AG20443 (cell line): ENCODE data around the gene NDUFB4.
"Not testable (repeated sequence)": the region's sequence is repeated elsewhere in the genome, so short reads cannot be mapped to it uniquely, and the experiment has no call there.

Experiments used
- DNase-seq: peaks from one replicate; pipeline ENCODE4 v3.0.0; 2012; ENCODE audit warnings: low spot score, mixed read lengths

Gene NDUFB4

DNA sequence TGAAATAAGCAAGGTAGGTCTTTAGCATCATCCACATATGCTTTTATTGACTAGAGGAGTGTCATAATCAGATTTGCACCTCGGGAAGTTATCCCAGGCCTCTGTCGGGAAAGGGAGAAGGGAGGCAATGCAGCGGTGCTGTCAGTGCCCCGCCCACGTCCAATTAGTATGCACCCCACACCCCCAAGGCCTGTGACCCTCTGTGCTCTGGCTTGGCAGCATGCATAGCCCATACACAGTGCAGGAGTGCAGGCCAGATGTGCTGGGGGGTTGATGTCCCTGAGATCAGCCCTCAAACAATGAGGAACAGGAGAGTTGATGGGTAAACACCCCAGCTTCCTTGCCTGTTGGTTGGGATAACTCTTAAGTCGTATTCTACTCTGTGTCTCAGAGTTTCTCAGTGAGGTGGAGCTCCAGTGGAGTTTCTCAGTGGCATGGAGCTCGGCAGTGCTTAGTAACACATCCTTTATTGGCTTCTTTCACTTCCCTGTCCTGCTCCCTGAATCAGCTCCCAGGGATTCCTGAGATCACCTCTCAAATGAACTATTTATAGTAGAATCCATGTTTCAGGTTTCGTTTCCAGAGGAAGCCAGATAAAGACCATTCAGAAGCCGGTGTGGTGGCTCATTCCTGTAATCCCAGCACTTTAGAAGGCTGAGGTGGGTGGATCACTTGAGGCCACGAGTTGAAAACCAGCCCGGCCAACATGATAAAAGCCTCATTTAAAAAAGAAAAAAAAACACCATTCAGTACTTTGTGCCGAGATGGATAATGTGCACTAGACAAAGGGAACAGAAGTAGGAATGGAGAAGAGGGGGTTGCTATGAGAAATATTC is 26.7 kb upstream of the NDUFB4 start:
- no peak for DNase-seq

GRCh38 chr3:120572027-120572426 is 24.1 kb upstream of the NDUFB4 start:
- DNase-seq = no peak

- no peak for DNase-seq
These were observed 8.7 kb upstream of the NDUFB4 start for GRCh38 chr3:120587332-120587975.

DNA sequence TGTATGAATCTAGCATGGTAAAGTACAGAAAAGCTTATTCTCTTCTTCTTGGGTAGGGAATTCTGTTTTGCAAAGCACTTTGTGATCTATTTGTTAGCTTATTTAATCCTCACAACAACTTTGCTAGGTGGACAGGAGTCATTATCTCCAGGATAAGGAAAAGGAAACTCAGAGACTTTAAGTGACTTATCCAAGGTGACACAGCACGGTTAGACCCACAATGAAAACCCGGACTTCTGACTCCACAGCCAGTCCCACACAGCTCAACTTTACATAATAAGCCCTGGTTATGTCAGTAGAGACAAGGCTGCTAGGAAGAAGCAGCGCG is 384 bp upstream of the NDUFB4 start:
- no peak for DNase-seq

DNA sequence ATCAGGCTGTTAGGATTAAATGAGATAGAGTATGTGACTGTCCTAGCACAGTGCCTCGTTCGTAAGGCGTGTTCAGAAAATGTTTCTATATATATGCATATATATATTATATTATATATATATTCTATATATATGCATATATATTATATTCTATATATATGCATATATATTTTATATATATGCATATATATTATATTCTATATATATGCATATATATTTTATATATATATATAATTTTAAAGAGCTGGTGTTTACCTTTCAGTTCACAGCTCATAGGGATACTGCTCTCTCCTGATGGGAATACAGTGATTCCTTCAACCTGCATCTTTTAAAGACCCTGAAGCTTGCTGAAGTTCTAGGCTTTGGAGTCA is 702 bp downstream of the NDUFB4 start:
- no peak for DNase-seq

GRCh38 chr3:120597445-120598049 is 1.4 kb downstream of the NDUFB4 start:
- no peak for DNase-seq

GRCh38 chr3:120599211-120599610 is 3.1 kb downstream of the NDUFB4 start:
- no peak for DNase-seq

DNA sequence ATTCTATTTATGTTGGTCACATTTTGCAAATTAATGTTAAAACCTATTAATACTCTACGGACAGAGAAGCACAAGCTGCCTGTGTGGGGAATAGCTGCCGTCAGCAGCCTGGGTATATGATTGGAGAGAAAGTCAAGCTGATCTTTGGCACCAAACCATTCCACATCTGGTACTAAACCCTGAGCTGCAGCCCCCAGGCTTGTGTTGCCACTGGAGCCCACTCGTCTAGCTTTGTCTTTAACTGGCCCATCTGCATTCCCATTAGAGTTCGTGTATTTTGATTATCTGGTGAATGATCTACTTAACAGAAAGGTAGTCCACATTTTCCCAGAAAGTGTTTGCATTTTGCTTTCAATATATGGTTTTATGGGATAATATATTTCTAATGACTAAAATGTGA is 5.4 kb downstream of the NDUFB4 start:
- DNase-seq = no peak

DNA sequence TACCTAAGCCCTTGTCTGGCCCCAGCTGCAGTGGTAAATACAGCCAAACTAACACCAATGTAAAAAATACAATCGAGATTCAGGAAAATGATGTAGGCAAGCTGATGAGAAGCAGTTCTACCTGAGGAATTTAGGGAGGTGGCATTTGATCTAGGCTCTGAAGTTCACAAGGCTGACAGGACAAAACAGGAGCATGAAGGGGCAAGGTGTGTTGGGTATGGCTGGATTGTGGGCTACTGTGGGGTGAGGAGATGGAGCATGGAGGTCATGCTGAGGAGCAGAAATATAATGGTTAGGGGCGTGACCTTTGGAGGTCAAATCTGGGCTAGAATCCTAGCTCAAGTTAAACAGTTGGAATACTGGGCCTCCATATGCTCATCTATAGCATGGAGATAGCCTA is 6.5 kb downstream of the NDUFB4 start:
- DNase-seq = no peak

DNA sequence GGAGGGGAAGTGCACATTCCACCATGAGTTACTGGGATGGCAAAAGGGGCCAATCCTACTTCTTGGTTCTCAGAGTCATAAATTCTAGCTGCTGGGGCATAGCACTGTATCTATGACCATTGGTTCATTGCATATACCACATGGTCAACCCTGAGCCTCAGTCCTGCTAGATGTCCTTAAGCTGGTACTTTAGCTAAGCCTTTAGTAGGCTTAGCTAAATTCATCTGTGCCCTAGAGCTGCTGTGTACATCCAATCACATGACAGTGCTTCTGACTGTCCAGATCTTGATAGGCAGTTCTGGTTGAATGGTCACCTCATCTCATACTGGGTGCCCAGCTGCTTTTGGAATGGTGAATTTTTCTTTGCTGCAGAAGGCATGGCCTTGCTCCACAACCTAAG is 8.2 kb downstream of the NDUFB4 start:
- DNase-seq = no peak

DNA sequence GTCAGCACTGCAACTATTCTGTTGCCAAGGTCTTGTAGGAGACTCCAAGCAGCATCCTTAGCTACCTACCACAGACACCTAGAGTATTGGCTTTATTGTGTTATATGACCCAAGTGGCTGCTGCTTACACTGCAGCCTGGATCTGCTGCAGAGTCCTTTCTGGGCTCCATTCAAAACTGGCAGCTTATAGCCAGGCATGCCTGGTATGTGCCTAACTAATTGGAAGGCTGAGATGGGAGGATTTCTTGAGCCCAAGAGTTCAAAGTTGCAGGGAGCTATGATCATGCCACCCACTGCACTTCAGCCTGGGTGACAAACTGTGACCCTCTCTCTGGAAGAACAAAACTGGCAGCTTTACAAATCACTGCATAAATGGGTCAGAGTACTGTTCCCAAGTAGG is 8.6 kb downstream of the NDUFB4 start:
- DNase-seq = peak; percentile 10

- DNase-seq = no peak
These were observed 12.4 kb downstream of the NDUFB4 start for GRCh38 chr3:120608506-120608905.

DNA sequence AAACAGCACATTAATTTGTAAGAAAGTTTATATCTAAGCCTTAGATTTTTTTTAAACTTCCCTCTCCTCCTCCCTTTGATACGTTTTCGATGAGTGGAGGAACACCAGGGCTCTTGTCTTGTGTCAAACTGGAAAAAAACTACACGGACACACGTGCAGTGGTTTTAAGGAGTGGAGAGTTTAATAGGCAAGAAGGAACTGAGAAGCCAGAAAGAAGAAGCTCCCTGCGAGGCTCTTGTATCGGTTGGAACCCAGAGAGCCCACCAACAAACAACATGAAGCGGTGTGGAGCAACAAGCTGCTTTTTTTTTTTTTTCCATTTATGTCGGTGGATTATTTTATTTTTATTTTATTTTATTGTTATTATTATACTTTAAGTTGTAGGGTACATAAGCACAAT is 18.6 kb downstream of the NDUFB4 start:
- DNase-seq = no peak

DNA sequence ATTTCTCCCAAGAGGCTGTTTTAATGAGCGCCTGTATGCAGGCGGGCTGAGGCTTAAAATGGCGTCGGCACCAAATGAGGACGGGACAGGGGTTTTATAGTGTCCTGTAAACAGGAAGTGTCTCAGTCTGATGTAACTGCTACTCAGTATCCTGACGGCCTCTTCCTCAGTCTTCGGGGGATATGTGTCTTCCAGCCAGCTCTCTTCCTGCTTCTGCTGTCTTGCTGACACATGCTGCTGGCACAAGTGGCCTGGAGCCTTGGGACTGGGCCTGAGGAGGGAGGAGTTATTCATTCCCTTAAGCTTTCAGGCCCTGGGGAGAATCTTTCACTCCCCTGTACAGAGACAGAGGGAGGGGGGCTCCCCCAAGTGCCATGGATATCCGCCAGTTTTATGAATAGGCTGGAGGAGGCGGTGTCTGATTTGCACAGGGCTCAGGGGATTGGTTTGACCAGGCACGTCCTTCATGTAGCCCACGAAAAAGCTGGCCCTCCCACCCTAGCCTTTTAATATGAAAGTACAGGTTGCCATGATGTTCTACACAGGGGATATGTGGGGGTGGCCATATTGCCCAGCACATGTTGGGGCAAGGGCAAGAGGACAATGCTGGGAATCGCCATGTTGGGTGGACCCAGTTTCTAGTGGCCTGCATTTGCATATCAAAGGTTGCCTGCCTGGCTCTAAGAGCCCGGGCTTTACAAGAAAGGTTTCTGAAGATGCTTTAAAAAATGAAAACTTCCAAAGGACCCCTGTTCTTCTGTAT is 19.9 kb downstream of the NDUFB4 start:
- DNase-seq = peak; percentile 67

DNA sequence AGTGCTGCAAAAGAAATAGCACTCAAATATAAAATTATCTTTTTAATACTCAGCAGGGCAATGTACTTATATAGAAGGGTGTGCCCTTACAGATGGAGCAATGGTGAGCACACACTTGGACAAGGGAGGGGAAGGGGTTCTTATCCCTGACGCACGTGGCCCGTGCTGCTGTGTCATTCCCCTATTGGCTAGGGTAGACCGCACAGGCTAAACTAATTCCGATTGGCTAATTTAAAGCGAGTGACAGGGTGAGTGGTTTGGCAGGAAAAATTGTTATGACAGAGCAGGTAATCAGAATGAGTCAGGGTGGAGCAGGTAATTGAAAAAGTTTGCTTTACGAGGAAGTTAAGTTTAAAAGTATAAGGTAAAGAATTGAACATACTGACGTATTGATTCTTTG is 20.6 kb downstream of the NDUFB4 start:
- DNase-seq = not testable (repeated sequence)

DNA sequence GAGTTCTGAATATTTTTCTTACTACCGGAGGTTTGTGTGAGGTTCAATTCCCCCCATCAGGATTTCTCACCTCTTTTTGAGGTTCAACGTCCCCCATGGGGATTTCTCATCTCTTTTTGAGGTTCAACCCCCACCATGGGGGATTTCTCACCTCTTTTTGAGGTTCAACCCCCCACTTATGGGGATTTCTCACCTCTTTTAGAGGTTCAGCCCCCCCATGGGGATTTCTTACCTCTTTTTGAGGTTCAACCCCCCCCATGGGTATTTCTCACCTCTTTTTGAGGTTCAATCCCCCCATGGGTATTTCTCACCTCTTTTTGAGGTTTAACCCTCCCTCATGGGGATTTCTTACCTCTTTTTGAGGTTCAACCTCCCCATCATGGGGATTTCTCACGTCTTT is 26.3 kb downstream of the NDUFB4 start:
- DNase-seq = no peak

DNA sequence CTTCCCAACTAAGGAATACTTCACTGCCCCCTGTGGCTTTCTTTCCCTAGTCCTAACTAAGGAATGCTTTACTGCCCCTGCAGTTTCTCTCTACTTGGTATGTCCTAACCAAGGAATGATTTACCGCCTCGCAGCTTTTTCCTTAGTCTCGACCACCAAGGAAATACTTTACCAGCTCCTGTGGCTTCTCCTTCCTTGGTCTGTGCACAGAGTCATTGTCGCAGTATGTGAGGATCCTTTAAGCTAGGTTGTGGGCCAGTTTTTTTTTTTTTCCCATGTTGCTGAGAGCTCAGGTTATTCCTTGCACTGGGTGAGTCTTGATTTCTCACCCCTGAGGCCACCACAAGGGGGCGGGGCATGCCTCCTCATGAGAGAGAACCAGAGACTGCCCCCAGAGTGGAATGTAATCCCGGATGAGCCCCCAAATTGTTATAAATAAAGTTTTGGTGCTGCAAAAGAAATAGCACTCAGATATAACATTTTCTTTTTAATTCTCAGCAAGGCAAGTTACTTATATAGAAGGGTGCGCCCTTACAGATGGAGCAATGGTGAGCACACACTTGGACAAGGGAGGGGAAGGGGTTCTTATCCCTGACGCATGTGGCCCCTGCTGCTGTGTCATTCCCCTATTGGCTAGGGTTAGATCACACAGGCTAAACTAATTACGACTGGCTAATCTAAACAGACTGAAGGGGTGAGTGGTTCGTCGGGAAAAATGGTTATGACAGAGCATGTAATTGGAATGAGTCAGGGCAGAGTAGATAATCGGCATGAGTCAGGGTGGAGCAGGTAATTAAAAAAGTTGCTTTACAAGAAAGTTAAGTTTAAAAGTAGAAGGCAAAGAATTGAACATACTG is 27.0 kb downstream of the NDUFB4 start:
- no peak for DNase-seq

- no peak for DNase-seq
These were observed 27.6 kb downstream of the NDUFB4 start for GRCh38 chr3:120623727-120624093.

- no peak for DNase-seq
These were observed 29.0 kb downstream of the NDUFB4 start for GRCh38 chr3:120625159-120625586.

DNA sequence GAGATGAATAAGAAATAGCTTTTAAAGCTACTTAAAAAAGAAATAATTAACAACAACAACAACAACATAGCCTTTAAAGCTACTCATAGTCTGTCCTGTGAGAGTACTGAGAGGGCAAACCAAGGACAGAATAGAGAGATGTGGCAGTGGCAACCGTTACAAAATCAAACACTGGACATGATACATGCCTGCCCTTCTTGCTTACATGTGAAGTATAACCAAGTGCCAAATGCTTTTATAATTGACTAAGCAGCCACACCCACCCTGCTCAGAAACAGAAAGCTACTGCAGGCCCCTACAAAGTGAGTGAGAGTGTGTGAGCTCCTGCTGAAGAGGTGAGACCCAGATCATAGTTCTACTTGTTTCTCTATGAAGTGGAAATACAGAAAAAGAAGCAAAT is 38.4 kb downstream of the NDUFB4 start:
- peak; percentile 40 for DNase-seq

GRCh38 chr3:120636795-120637401 is 40.8 kb downstream of the NDUFB4 start:
- no peak for DNase-seq
